ENCODE data around the gene CREBBP.

DNA sequence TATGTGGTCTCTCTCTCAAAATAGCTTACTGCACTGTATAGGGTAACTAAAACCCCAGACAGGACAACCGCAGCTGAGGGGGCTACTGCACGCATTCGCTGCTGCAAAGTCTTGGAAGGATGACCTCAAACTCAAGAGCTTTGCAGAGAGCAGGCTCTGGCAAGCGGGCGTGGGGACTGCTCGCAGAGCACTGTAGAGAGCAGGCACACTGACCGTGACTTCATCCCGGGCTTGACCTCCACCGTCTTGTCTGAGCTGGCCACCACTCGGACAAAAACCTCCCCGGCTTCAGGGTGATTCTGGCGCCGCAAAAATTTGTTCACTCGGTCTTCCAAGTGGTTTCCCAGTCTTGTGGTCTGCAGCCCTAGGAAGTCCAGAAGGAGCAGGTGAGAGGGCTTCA lies 140.3 kb downstream of the CREBBP start:
- TF ChIP-seq FOXP2 (optimal IDR thresholded peaks at IDR 0.05; ENCODE audit: borderline replicate concordance, extremely low read depth, extremely low read length, insufficient read depth), result no peak
- no peak for TF ChIP-seq TAF1 (IDR thresholded peaks at IDR 0.05; ENCODE audit: borderline replicate concordance, insufficient read depth, low read length)
- no peak for TF ChIP-seq SIN3A (IDR thresholded peaks at IDR 0.05; ENCODE audit: borderline replicate concordance, insufficient read depth, low read length)
